SK-N-MC (cell line): ENCODE data around the gene DYNLRB1.

Experiments
- EZH2 ChIP-seq: fragments of 200-600 bp; sonication (generic); IDR thresholded peaks from one replicate; pipeline ENCODE4 v1.6.1; 2017; ENCODE audit warnings: antibody characterized with exemption
- POLR2AphosphoS5 ChIP-seq: IDR thresholded peaks from 2 replicates; pipeline ENCODE4 v1.6.1; 2012; ENCODE audit warnings: mild to moderate bottlenecking, low read depth, low read length, borderline replicate concordance

GRCh38 chr20:34524426-34524825 is 8.2 kb downstream of the DYNLRB1 start:
- TF ChIP-seq POLR2AphosphoS5 (no peak), EZH2 (no peak)
